GM21529 (cell line): Measurements from ENCODE around the gene TSPAN5.
"Not testable (repeated sequence)": the region's sequence is repeated elsewhere in the genome, so short reads cannot be mapped to it uniquely, and the experiment has no call there.

Experiments
- ATAC-seq: cut with Tn5 transposase; IDR thresholded peaks from one replicate; pipeline ENCODE4 v1.9.1; 2021; ENCODE audit not compliant: unreplicated experiment

The TSPAN5 gene

DNA sequence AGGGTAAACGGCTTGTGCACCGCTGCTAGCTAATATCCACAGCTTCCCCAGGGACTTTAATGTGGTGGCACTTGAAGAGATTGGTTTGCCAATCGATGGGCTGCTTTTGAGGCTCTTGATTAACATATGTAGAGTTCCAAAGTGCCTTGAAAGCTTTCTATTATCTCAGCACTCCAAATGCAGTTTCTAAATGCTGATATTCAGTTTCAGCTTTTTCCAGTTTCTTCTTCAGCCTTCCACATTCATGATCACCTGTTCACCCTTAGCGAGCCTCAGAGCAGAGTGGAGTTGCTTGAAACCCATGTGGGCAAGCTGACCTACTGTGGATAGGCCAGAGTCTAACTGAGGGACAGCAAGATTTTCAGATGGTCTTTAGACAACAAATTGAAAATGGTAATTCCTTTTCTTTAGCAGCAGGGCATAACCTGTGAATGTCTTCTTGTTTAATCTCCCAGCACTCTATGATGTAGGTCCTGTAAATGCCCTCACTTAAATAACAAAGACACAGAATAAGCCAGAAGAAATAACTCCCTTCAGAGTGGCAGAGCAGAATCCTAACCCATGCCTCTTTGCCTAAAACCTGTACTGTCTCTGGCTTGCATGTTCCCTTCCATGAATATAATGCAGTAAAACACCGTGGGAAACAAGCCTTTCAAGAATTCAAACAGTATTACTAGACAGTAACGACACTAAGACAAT is 99.8 kb downstream of the TSPAN5 start:
- no peak for ATAC-seq

DNA sequence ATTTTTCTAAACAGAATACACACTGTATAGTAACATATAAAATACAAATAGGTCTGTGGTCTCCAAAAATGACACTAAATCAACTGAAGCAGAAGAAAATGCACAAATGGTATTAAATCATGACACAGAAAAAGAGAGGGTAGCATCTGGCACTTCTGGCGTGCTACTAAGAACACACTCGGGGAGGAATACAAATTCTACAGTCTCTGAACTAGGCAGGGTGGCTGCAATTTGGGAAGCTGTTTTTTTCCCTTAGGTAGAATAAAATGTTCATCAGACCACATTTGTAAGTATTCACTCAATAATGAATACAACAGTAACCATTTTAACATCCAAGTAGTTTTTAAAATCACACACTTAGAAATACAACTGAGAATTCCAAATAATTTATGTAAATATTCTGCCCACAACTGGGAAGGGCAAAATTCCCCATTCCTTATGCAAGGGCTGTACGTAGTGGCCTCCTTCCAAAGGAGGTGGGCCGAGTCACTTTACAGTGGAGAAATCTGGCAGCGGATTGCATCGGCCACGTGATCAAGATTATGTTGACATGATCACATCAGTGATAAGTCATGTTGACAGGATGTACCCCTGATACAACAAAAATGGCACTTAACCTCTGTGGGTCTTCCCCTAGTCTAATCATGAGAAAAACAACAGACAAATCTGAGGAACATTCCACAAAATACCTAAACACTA is 101.1 kb downstream of the TSPAN5 start:
- ATAC-seq = no peak

DNA sequence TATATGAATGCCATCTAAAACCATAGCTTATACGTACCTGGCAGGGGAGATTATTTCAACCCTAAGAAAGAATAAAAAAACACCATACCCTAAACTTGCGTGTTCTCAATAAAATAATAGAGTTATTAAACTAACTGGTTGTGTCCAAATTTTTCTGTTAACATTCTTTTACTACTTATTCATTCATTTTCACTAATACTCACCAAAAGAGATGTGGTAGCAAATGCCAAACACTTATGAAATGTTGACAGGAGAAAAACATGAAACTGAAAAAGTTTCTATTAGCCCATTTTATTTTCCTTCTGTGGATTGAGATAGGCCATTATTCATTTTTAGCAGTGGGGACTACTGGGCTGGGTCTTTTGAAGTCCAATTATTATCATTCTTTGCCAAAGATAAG is 102.0 kb downstream of the TSPAN5 start:
- no peak for ATAC-seq

DNA sequence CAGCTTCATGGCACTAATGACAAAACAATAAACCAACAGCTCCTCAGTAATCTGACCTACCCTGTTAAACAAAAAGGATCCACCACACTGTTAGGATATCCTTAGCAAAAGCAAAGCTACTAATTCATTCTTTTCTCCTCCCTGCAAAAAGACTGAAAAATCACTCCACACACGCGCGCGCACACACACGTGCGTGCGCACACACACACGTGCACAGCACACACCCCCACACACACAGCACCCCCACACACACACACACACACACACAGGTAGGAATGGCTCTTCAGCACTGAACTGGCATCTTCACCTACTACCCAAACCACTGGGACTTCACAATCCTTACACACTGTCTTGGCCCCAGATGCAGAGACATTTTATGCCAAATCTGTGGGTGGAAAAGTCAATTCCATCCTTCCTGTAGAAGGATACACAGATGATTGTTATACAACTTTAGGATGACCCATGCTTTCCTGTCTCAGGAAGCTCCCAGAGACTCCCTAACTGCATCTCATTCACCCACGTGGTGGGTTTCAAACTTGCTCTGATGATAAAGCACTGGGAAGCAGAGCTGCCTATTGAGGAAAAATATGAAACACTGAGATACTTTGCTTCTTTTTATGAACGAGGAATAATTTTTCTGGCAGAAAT is 102.5 kb downstream of the TSPAN5 start:
- ATAC-seq = no peak

DNA sequence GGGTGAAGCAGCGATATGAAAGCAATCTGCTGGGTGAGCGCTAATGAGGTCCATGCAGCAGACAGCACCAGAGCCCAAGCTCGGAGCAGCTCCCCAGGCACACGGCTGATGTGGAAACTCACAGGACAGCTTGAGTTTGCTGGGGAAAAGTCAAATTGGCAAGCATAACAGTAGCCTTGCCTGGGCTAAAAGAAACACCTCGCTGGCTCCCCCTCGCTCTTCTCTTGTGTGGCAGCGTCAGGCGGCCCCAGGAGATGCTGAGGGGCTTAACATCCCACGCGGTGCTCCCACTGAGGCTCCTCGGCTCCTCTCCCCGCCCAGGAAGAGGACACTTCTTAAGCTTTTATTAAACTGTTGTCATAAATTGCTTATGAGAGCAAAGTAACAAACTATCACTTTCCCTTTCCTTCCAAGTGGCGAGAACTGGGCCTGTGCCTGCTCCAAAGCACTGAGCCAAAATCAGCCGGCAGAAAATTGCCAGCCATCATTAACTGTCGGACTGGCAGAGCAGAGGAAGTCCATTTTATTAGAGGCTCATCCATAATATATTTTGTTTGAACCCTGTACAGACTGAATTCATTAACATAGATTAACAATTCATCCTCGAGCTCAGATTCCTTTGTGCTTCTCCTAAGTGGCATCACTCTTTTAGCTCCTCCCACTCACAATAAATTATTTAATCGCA is 111.4 kb downstream of the TSPAN5 start:
- no peak for ATAC-seq

DNA sequence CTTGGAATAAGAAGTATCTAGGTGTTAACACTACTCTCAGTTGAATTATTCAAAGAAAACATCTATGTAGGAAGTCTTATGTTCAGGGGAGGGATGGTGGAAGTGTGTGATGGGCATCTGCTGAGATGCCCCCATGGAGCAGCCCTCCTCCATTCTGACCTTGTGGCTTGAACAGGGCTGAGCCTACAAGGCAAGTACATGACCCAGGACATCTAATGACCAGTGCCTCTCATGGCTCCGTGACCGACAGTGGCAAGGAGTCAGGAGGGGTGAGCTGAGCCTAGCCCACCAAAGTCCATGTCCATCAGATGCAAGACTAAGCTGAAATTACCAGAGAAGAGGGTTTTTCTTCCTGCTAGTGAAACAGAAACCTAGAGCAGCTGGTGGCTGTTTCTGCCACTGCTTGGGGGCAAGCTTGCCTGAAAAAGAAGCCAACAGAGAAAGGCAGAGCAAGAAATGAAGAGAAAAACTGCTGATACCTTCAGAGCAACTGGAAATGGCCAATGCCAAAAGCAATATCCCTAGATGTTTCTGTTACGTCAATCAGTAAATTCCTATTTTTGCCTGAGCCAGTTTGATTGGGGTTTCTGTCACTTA is 113.5 kb downstream of the TSPAN5 start:
- ATAC-seq = no peak

DNA sequence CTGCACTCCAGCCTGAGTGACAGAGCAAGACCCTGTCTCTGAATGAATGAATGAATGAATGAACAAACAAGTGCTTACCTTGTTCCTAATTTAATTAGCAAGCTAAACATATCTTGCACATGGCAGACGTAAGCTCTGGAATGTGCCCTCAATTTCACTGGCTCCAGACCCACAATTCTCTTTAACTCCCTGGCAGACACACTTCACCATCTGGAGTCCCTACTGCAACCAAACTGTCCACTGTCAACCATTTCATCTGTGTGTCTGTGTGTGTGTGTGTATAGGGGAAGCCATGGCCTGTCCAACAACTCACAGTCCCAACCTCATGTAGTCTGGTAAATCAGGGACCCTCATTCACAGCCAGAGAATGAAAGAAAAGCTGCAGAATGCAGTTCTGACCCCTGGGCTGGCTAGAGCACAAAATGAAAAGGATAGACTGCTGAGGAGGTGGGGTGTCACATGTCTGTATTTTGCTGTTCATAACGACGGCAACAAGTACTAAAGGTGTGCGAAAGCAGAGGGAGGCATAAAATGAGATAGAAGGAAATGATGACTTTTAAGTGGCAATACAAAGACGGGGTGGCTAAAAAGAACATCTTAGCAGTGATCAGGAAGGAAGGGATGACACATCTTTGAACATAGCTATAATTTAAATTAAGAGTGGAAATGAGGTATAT is 114.1 kb downstream of the TSPAN5 start:
- no peak for ATAC-seq

DNA sequence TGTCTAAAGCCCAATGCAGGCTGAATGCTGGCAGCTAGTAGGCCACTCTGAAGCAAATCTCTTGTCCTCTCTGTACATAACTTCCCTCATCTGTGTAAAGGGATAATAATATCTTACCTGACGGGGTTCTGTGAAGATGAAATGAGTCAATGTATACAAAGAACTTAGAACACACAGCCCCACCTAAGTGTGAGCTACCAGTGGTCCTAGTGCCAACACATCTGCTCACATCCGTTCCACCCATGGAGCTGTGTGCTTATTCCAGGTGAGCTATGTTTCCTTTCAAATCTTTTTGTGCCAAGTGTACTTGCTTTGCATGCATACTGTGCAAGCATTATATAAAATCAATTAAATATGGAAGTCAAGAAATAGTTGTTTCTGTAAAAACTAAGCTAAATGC is 116.4 kb downstream of the TSPAN5 start:
- ATAC-seq = no peak

DNA sequence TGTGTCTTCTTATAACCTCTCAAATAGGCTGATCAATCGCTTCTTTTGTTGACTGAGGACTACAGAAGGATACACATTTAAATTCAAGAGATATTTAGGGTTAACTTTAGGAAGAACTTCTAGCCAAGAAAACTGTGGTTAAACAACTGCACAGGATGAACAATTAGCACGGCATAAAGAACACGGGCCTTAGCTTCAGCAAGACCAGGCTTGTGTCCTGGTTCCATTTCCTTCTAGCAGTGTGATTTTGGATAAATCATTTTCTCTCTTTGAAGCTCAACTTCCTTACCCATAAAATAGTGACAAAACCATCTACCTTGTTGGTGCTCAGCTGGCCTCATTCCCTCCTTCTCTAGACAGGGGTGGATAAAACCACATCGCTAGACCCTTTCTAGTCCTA is 117.6 kb downstream of the TSPAN5 start:
- ATAC-seq = no peak

DNA sequence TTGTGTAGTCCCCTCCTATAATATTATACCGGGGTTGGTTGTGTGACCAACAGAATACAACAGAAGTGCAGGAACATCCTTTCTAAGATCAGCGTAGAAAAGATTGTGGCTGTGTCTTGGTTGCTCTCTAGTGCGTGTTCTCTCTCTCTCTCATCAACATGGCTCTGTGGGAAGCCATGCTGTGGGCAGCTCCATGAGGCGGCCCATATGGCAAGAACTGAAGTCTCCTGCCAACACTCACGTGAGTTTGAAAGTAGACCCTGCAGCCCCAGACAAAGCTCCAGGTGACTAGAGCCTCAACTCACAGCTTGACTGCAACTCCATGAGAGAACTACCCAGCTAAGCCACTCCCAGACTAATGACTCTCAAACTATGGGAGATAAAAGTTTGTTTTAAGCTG is 118.7 kb downstream of the TSPAN5 start:
- no peak for ATAC-seq

DNA sequence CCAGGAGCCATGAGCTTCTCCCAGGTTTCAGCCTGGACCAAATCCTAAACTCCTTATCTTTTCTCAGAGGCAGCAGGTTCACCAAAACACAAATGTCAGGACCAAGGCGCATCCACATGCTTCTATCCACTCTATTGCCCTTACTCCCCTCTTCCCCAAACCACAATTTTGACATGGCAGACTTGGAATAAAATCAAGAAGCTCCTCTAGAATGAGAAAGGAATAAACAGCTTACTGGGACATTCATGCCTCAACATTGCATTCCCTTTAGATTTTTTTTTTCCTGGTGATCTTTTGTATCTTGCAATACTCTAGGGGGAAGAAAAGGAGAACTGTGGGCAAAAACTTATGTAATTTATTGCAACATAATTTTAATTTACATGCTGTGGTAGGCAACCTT is 119.1 kb downstream of the TSPAN5 start:
- no peak for ATAC-seq

DNA sequence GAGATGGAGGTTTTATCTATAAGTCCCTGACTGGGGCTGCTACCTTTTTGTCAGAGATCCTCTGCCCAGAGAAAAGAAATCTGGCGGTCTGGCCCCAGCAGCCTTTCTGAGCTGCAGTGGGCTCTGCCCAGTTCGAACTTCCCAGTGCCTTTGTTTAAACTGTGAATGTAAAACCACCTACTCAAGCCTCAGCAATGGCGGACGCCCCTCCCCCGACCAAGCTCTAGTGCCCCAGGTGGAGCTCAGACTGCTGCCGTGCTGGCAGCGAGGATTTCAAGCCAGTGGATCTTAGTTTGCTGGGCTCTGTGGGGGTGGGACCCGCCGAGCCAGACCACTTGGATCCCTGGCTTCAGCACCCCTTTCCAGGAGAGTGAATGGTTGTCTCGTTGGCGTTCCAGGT is 121.8 kb downstream of the TSPAN5 start:
- ATAC-seq = no peak

DNA sequence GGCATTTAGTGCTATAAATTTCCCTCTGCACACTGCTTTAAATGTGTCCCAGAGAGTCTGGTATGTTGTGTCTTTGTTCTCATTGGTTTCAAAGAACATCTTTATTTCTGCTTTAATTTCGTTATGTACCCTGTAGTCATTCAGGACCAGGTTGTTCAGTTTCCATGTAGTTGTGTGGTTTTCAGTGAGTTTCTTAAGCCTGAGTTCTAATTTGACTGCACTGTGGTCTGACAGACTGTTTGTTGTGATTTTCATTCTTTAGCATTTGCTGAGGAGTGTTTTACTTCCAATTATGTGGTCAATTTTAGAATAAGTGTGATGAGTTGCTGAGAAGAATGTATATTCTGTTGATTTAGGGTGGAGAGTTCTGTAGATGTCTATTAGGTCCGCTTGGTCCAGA is 124.3 kb downstream of the TSPAN5 start:
- ATAC-seq = not testable (repeated sequence)

DNA sequence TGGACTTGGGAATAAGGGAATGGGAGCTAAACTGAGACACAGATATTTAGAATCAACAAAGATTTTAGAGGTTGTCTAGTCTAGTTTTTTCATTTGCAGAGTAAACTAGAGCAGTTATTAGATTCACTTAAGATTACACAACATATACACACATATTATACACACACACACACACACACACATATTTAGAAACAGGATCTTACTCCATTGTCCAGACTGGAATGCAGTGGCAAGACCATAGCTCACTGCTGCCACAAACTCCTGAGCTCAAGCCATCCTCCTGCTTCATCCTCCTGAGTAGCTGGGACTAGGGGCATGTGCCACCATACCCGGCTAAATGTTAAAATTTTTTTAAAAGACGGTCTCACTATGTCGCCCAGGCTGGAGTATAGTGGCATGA is 127.8 kb downstream of the TSPAN5 start:
- ATAC-seq = no peak

DNA sequence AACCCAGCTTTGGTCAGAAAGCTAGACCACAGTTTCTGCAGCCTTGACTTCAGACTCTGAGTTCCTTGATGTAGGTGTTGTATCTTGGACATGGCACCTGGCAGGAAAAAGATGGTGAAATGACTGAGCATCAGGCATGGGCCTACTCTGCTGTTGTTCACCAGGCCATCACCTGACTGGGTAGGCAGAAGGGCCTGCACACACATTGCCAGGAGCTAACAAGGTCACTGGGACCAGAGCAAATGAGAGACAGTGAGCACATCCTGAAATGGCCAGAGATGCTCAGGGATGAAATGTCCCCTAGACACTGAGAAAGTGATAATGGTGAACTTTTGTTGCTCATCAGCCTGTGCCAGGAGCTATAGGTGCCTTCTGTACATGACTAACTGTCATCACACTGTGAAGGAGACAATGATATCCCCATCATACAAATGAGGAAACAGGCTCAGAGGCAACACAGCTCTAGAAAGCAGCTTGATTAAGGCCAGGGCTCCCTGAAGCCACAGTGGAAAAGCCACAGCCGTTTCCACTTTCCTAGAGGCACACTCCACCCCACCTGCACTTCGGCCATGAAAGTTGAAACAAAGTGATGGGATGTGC is 128.3 kb downstream of the TSPAN5 start:
- no peak for ATAC-seq

DNA sequence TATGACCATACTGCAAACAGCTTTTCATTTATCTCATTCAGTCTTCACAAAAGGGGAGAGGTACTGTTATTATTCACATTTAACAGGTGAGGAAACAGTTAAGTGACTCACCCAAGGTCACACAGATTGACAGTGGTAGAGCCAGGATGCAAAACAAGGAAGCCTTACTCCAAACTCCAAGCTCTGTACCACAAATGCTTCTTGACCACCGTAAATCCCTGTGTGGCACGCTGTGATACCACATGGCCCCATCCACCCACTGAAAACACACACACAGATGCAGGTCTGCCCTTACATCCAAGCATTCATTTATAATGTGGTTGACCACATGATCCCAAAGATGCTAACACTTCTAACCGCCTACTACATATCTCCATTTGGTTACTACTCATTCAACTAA is 129.5 kb downstream of the TSPAN5 start:
- ATAC-seq = no peak

DNA sequence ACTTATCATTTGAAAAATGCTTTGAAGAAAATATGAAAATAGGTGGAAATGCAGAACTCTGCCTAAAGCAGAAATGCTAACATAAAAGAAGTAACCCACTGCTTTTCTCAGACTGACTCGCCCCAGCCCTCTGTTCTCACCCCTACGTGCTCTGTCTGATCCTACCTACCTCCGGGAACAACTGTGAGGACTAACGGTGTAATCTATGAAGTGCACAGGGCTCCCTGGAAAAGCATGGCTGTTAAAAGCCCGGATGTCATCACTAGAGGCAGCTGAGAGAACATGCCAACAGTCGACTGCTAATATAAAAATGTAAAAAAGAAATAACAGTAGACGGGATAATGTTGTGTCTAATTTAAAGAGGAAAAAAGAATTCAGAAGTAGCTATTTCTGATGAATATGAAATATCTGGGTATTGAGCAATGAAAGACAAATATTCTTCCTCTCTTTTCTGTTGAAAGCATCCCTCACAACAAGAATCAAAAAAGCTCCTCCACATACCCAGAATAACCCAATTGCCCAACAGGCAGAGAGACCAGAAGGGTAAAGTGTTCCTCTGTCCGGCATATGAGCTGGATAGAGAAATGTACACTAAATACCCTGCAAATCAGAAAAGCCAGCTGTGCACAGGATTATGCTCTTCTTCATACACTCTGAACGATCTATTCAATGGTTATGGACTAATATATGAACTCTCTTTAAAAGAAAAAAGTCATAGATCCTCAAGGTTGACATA is 130.7 kb downstream of the TSPAN5 start:
- ATAC-seq = no peak

DNA sequence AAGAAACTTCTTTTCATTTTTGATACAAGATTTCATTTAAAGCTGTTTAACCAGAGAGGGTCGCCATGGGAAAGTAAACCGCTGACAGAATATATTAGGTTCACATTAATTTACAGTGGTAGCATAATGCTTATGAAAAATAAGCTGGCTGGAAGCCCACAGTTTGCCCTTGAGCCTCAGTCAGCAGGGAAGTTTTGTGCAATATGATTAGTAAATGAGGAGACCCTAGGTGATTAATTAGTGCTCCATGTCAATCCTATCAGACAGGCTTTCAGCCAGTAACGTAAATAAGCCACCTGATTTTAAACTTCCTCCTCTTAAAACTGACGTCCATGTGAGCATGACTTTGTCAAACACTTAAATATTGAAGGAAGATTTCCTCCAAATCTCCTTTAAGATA is 134.2 kb downstream of the TSPAN5 start:
- ATAC-seq = no peak

DNA sequence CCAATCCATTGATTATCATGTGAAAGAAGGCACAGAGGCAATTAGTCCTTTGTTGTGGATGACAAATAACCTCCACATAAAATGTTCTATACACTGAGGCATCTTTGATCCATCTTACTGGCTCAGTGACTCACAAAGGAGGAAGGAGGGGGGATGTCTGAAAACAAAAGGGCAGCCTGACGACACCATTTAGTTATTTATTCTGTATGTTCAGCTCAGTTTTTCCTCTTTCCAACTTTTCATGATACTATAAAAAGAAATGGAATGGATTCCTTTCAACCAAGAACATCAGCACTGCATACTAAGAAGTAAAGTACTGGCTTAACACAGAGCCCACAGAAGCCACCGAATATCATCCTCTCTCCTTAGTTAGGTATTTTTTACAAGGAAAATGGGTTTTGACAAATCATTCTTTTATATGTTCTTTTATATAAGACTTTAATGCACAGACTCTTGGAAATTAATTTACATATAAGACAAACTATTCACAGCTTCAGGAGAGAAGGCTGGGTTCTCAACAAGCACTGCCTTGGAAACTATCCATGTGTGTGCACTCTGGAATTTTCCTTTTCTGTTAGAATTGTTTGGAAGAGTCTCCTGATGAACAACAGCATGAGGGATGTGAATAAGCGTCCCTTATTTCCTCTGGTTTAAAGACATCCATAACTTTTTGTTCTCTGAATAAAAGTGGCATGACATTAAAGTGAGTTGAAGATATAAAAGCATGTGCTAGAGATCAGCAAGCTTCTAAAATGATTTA is 135.6 kb downstream of the TSPAN5 start:
- no peak for ATAC-seq
